Fibroblast of pulmonary artery (primary cell): ENCODE data around the gene LDB3.

Experiments
- DNase-seq: peaks from one replicate; pipeline ENCODE4 v3.0.0-alpha.2; 2010; ENCODE audit warnings: low read depth
- H3K4me3 ChIP-seq: replicated peaks from 2 replicates; pipeline ENCODE4 v1.5.1; 2011; ENCODE audit warnings: low read depth, mild to moderate bottlenecking, control low read depth, low read length, moderate library complexity
- TF ChIP-seq, protein P1 (sequence below): IDR thresholded peaks from 2 replicates; pipeline ENCODE4 v1.5.1; 2011; ENCODE audit warnings: mild to moderate bottlenecking, control low read depth, low read length, inconsistent platforms; ENCODE audit errors: missing control alignments

The LDB3 gene

DNA sequence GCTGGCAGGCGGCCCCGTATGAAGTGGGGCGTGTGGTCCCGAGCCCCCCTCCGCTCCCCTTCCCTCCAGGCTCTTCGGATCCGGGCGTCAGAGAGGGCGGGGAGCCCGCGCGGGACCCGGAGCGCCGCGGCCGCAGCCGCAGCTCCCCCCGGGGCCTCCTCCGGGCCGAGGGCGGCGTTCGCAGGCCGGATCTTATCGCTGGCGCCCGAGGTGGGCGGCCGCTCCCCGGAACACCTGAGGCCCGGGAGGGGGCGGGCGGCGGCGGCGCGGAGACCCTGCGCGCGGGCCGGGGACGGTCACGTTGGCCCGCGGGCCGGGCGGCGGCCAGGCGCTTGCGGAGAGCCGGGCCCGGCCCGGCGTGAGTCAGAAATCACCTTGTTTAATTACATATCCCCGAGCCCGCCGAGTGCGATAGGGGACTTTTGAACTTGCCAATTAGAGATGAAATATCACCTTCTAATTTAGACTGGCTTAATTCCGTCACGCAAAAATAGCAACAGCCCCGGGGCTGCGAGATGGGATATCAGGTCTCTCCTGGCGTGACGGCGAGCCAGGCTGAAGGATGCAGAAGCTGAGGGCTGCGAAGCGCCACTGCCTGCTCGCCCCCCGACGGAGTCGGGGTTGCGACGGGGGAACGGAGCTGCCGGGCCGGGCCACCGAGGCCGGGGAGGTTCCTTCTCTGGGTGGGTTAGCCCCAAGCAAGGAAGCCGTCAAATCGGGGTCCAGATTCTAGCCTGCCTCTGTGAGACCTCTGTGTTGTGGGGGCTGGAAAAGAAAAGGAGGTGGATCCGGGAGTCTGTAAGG lies 43.4 kb downstream of the LDB3 start:
- TF ChIP-seq, protein P1, sequence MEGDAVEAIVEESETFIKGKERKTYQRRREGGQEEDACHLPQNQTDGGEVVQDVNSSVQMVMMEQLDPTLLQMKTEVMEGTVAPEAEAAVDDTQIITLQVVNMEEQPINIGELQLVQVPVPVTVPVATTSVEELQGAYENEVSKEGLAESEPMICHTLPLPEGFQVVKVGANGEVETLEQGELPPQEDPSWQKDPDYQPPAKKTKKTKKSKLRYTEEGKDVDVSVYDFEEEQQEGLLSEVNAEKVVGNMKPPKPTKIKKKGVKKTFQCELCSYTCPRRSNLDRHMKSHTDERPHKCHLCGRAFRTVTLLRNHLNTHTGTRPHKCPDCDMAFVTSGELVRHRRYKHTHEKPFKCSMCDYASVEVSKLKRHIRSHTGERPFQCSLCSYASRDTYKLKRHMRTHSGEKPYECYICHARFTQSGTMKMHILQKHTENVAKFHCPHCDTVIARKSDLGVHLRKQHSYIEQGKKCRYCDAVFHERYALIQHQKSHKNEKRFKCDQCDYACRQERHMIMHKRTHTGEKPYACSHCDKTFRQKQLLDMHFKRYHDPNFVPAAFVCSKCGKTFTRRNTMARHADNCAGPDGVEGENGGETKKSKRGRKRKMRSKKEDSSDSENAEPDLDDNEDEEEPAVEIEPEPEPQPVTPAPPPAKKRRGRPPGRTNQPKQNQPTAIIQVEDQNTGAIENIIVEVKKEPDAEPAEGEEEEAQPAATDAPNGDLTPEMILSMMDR: no peak
- peak; percentile 33 for DNase-seq
- peak overlapping the region; percentile 56 for H3K4me3 ChIP-seq

DNA sequence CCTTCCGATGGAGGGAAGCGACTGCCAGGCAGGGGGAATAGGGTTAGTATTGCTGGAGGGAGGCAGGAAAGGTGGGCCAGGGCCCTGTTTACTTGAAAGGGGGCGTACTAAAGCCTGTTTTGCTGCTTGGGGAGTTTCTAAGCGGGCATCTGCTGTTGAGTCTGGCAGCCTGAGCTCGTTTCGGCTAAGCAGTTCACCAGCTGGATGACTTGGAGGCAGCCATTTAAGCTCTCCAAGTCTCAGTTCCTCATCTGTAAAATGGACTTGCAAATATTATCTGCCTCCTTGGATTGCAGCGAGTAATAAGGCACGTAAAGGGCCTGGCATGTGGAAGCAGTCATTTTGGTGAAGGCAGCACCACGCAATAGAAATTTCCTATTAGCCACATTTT lies 44.0 kb downstream of the LDB3 start:
- H3K4me3 ChIP-seq: peak overlapping the region; percentile 56
- TF ChIP-seq, protein P1: no peak
- no peak for DNase-seq

DNA sequence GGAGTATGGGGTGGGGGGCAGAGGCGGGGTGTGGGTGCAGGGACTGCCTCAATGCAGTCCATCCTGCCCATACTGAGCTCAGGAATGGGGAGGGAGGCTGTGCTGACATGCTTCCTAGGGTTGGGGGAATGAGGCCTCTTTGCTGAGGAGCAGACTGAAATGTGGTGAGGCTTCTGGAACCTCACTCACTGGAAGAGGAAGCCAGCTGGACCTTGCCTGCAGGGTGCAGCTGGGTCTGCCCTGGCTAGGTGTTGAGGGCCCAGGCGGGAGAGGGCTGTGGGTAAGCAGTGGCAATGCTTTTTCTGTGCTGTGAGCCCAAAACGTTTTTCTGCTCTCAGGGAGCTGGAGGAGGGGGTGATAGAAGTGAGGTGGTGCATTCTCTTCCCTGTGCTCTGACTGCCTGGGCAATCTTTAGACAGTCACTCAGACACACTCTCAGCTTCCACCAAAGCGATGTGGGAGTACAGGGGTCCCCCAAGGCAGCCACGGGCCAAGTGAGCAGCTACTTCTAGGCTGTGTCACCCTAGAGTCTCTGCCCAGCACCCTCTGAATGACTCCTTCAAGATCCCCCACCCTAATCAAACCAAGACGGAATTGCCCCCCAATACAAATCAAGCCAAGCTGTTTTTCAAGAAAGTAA lies 47.0 kb downstream of the LDB3 start:
- TF ChIP-seq, protein P1: no peak
- no peak for DNase-seq
- H3K4me3 ChIP-seq: no peak overlapping the region

DNA sequence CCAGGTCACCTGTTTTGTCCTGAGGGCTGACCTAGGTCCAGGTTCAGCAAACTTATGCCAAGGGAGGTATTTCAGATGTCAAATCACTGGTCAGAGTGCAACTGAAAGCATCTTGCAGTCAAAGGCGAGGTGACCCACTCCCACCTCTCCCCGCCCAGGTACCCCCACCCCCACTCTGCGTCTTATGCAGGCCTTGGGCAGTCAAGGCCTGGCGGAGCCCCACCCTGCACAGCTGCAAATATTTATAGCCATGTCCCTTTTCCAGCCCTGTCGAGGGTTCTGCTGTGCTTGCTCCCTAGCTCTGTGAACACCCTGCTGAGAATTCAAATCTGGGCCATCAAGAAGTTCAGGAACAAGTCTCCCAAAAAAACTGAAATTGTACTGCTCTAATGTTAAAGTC lies 47.5 kb downstream of the LDB3 start:
- no peak overlapping the region for H3K4me3 ChIP-seq
- TF ChIP-seq, protein P1: no peak
- DNase-seq: no peak

DNA sequence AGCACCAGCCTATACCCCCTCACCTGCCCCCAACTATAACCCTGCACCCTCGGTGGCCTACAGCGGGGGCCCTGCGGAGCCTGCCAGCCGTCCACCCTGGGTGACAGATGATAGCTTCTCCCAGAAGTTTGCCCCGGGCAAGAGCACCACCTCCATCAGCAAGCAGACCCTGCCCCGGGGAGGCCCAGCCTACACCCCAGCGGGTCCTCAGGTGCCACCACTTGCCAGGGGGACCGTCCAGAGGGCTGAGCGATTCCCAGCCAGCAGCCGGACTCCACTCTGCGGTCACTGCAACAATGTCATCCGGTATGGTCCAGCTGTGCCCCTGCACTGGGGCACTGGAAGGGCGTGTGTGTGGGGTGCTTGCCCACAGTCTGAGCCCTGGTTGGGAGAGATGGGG lies 48.2 kb downstream of the LDB3 start:
- no peak overlapping the region for H3K4me3 ChIP-seq
- no peak for DNase-seq
- TF ChIP-seq, protein P1: no peak

DNA sequence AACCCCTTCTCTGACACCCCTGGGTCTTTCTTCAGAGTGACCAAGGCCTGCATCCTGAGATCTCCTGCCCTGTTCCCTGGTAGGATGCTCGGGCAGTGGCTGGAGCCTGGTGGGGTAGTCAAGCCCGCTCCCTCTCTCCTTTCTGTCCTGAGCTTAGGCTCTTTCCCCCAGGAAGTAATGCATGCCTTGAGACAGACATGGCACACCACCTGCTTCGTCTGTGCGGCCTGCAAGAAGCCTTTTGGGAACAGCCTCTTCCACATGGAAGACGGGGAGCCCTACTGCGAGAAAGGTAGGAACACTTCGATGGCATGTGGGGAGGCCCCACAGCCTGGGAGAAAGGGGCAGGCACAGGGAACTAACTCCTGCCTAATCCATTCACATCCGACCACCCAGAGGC lies 50.2 kb downstream of the LDB3 start:
- no peak for DNase-seq
- H3K4me3 ChIP-seq: no peak overlapping the region
- TF ChIP-seq, protein P1: no peak
